Measurements from ENCODE around the gene LTK. TPM values are rescaled to one million over a fixed set of nuclear protein-coding genes. Genes with fewer than 3 reads are reported as not detected.

LTK gene
- total and polyA plus RNA-seq, 12 donors = 0.12 to 2.3 (median 0.66) TPM

- Histone ChIP-seq H3K36me3 (replicated peaks in 1 of 2) (peaks cover 0 to 48% of the 10 kb centered on the region in 2 donors), H3K27ac (no peak overlapping the region), H3K4me1 (replicated peaks in 1 of 2) (peaks cover 0 to 6% of the 10 kb centered on the region in 2 donors), H3K27me3 (no peaks in the 10 kb centered on the region), H3K9me3 (replicated peaks in 1 of 3) (no peaks in the 10 kb centered on the region), H3K4me3 (no peak overlapping the region)
- intact Hi-C loops (cut with DNase I) = no loop called here
- no peak for TF ChIP-seq POLR2A (IDR thresholded peaks at IDR 0.05)
- WGBS, 4 donors = 95 to 97% (median 96%) methylated on average over 9 of the region's 9 CpGs
- no peak for DNase-seq
Measured at GRCh38 chr15:41482110-41482877, 31.3 kb downstream of the LTK start.

- TF ChIP-seq POLR2A (IDR thresholded peaks at IDR 0.05) = no peak
- no peak for TF ChIP-seq CTCF (IDR thresholded peaks at IDR 0.05)
- WGBS, 4 donors = 90 to 95% (median 93%) methylated on average over 12 of the region's 12 CpGs
- H3K4me3 ChIP-seq = no peak overlapping the region
Measured at GRCh38 chr15:41480396-41481140, 33.1 kb downstream of the LTK start.

GRCh38 chr15:41476416-41477048, 37.1 kb downstream of the LTK start:
- TF ChIP-seq CTCF (IDR thresholded peaks at IDR 0.05) (no peak), POLR2A (IDR thresholded peaks at IDR 0.05) (no peak)
- no peaks in the 10 kb centered on the region for H3K27me3 ChIP-seq
- H3K9me3 ChIP-seq (replicated peaks in 1 of 3) = no peaks in the 10 kb centered on the region
- intact Hi-C loops (cut with DNase I) = no loop called here
- H3K4me3 ChIP-seq = no peak overlapping the region
- WGBS, 4 donors = 57 to 68% (median 61%) methylated on average over 5 of the region's 5 CpGs
- peak overlapping the region; percentile 18 to 86 (median 71) for H3K27ac ChIP-seq
- H3K36me3 ChIP-seq (replicated peaks in 1 of 2) = peaks cover 0 to 95% of the 10 kb centered on the region in 2 donors
- peak in 3 of 7 donors; percentile 25 to 41 (median 28) for DNase-seq
- peaks cover 0 to 19% of the 10 kb centered on the region in 2 donors for H3K4me1 ChIP-seq (replicated peaks in 1 of 2)

More at GRCh38 chr15:41480396-41481140, 33.1 kb downstream of the LTK start:
- peaks cover 0 to 19% of the 10 kb centered on the region in 2 donors for H3K4me1 ChIP-seq (replicated peaks in 1 of 2)
- H3K27ac ChIP-seq = no peak overlapping the region
- intact Hi-C loops (cut with DNase I) = no loop called here
- H3K9me3 ChIP-seq (replicated peaks in 1 of 3) = no peaks in the 10 kb centered on the region
- H3K36me3 ChIP-seq (replicated peaks in 1 of 2) = peaks cover 0 to 65% of the 10 kb centered on the region in 2 donors
- no peaks in the 10 kb centered on the region for H3K27me3 ChIP-seq
- DNase-seq = no peak

GRCh38 chr15:41474941-41475340, 38.7 kb downstream of the LTK start:
- Histone ChIP-seq H3K27me3 (no peaks in the 10 kb centered on the region), H3K4me3 (no peak overlapping the region), H3K9me3 (replicated peaks in 1 of 3) (no peaks in the 10 kb centered on the region), H3K27ac (no peak overlapping the region), H3K36me3 (replicated peaks in 1 of 2) (peaks cover 0 to 94% of the 10 kb centered on the region in 2 donors), H3K4me1 (replicated peaks in 1 of 2) (peaks cover 0 to 19% of the 10 kb centered on the region in 2 donors)
- TF ChIP-seq CTCF (IDR thresholded peaks at IDR 0.05) = no peak
- TF ChIP-seq POLR2A (IDR thresholded peaks at IDR 0.05) = no peak
- DNase-seq = peak in 1 of 7 donors; percentile 3
- intact Hi-C loops (cut with DNase I) = no loop called here
- 73 to 83% (median 80%) methylated on average over 2 of the region's 2 CpGs for WGBS, 4 donors

All from adrenal gland (tissue), 12 donors.